Smooth muscle cell (in vitro differentiated cells): Measurements from ENCODE around the gene POLK. TPM values are rescaled to one million over a fixed set of nuclear protein-coding genes. Genes with fewer than 3 reads are reported as not detected.

Source experiments
- DNase-seq: peaks from one replicate; lab custom pipeline; 2025; ENCODE audit not compliant: unreplicated experiment; lab: John Stamatoyannopoulos, UW
- H2AFZ ChIP-seq: fragments of 200-600 bp; sonication (generic); 2 replicates; pipeline ENCODE4 v1.6.0; 2016; ENCODE audit warnings: antibody characterized with exemption, low read depth, mild to moderate bottlenecking
- H3F3A ChIP-seq: fragments of 200-600 bp; sonication (generic); 2 replicates; pipeline ENCODE4 v1.6.0; 2017; ENCODE audit warnings: antibody characterized with exemption, low read depth
- H3K27ac ChIP-seq: fragments of 200-600 bp; sonication (generic); 2 replicates; pipeline ENCODE4 v1.5.1; 2016; ENCODE audit warnings: low read depth, mild to moderate bottlenecking
- H3K27me3 ChIP-seq: fragments of 200-600 bp; sonication (generic); 2 replicates; pipeline ENCODE4 v1.6.1; 2016; ENCODE audit warnings: low read depth, mild to moderate bottlenecking
- H3K36me3 ChIP-seq: fragments of 200-600 bp; sonication (generic); 2 replicates; pipeline ENCODE4 v1.5.1; 2016; ENCODE audit warnings: low read depth
- H3K4me1 ChIP-seq: fragments of 200-600 bp; sonication (generic); 2 replicates; pipeline ENCODE4 v1.5.1; 2016; ENCODE audit warnings: low read depth
- H3K4me2 ChIP-seq: fragments of 200-600 bp; sonication (generic); 2 replicates; pipeline ENCODE4 v1.6.0; 2016; ENCODE audit warnings: mild to moderate bottlenecking
- H3K4me3 ChIP-seq: fragments of 200-600 bp; sonication (generic); 2 replicates; pipeline ENCODE4 v1.5.1; 2016; ENCODE audit warnings: mild to moderate bottlenecking
- H3K79me2 ChIP-seq: fragments of 200-600 bp; sonication (generic); 2 replicates; pipeline ENCODE4 v1.6.0; 2016; ENCODE audit warnings: low read depth, mild to moderate bottlenecking
- H3K9ac ChIP-seq: fragments of 200-600 bp; sonication (generic); 2 replicates; pipeline ENCODE4 v1.6.0; 2016; ENCODE audit warnings: low read depth
- H3K9me3 ChIP-seq: fragments of 200-600 bp; sonication (generic); replicated peaks from 2 replicates; pipeline ENCODE4 v1.5.1; 2016; ENCODE audit warnings: low read depth
- H4K20me1 ChIP-seq: fragments of 200-600 bp; sonication (generic); 2 replicates; pipeline ENCODE4 v1.6.0; 2016; ENCODE audit warnings: low read depth
- CTCF ChIP-seq: fragments of 200-600 bp; sonication (generic); IDR thresholded peaks from 2 replicates; pipeline ENCODE4 v1.5.1; 2017; ENCODE audit warnings: borderline replicate concordance, mild to moderate bottlenecking, antibody characterized with exemption; ENCODE audit not compliant: insufficient read depth, poor library complexity, severe bottlenecking
- WGBS: methylation state at CpG from one replicate; pipeline ENCODE4 v1.1.7; 2016; ENCODE audit warnings: low lambda C conversion rate; 5-methylcytosine and 5-hydroxymethylcytosine counted together
- polyA plus RNA-seq: library from polyadenylated mRNA; unstranded; fragments of >200 nt; fragmentation: Nextera tagmentation; extraction: Ambion mirVana; gene quantifications from 2 replicates; pipeline ENCODE4 v1.2.1, GENCODE V29; 2016
- total RNA-seq: library from RNA; depleted of rRNA; stranded (reverse); fragments of >200 nt; gene quantifications from 2 replicates; pipeline ENCODE4 v1.2.3, GENCODE V29; 2014

The POLK gene
- total and polyA plus RNA-seq, 2 experiments from 2014 or later = 12.8 to 36.5 TPM

GRCh38 chr5:75524071-75524470 lies 12.4 kb downstream of the POLK start:
- DNase-seq = no peak
- H3K36me3 ChIP-seq = peaks cover 10% of the 10 kb centered on the region
- H4K20me1 ChIP-seq = peaks cover 52% of the 10 kb centered on the region
- no peak overlapping the region for H3K4me2 ChIP-seq
- no peak overlapping the region for H2AFZ ChIP-seq
- H3K4me1 ChIP-seq = no peaks in the 10 kb centered on the region
- TF ChIP-seq CTCF = no peak
- H3K27ac ChIP-seq = peak overlapping the region; percentile 20
- peaks cover 12% of the 10 kb centered on the region for H3K9me3 ChIP-seq
- H3F3A ChIP-seq = no peaks in the 10 kb centered on the region
- H3K79me2 ChIP-seq = peaks cover 97% of the 10 kb centered on the region
- no peak overlapping the region for H3K4me3 ChIP-seq
- WGBS = 73% methylated on average over 3 of the region's 3 CpGs
- H3K27me3 ChIP-seq = no peaks in the 10 kb centered on the region
- no peak overlapping the region for H3K9ac ChIP-seq

GRCh38 chr5:75524591-75524990 lies 12.9 kb downstream of the POLK start:
- Histone ChIP-seq H3K27ac (no peak overlapping the region), H3K9me3 (peaks cover 12% of the 10 kb centered on the region), H2AFZ (no peak overlapping the region), H3K79me2 (peaks cover 97% of the 10 kb centered on the region), H3K4me1 (no peaks in the 10 kb centered on the region), H3F3A (no peaks in the 10 kb centered on the region), H3K27me3 (no peaks in the 10 kb centered on the region), H4K20me1 (peaks cover 52% of the 10 kb centered on the region), H3K4me2 (no peak overlapping the region), H3K4me3 (no peak overlapping the region), H3K9ac (no peak overlapping the region), H3K36me3 (peaks cover 10% of the 10 kb centered on the region)
- TF ChIP-seq CTCF = no peak
- WGBS = 59% methylated on average over 1 of the region's 1 CpG
- no peak for DNase-seq

GRCh38 chr5:75525344-75525743 lies 13.7 kb downstream of the POLK start:
- Histone ChIP-seq H3K27ac (no peak overlapping the region), H3F3A (no peaks in the 10 kb centered on the region), H3K36me3 (peaks cover 10% of the 10 kb centered on the region), H3K79me2 (peaks cover 89% of the 10 kb centered on the region), H3K9ac (no peak overlapping the region), H4K20me1 (peaks cover 50% of the 10 kb centered on the region), H3K27me3 (no peaks in the 10 kb centered on the region), H3K4me3 (no peak overlapping the region), H2AFZ (no peak overlapping the region), H3K9me3 (peaks cover 12% of the 10 kb centered on the region), H3K4me1 (no peaks in the 10 kb centered on the region), H3K4me2 (no peak overlapping the region)
- WGBS = 100% methylated on average over 1 of the region's 1 CpG
- TF ChIP-seq CTCF = no peak
- no peak for DNase-seq

GRCh38 chr5:75526070-75526469 lies 14.4 kb downstream of the POLK start:
- Histone ChIP-seq H3K27ac (no peak overlapping the region), H3K27me3 (no peaks in the 10 kb centered on the region), H3K79me2 (peaks cover 82% of the 10 kb centered on the region), H4K20me1 (peaks cover 50% of the 10 kb centered on the region), H3K36me3 (peaks cover 6% of the 10 kb centered on the region), H3F3A (no peaks in the 10 kb centered on the region), H3K4me2 (no peak overlapping the region), H3K9ac (no peak overlapping the region), H3K9me3 (peaks cover 5% of the 10 kb centered on the region), H2AFZ (no peak overlapping the region), H3K4me1 (no peaks in the 10 kb centered on the region), H3K4me3 (no peak overlapping the region)
- no peak for DNase-seq
- WGBS = 90% methylated on average over 2 of the region's 2 CpGs
- TF ChIP-seq CTCF = no peak
